Inflammatory macrophage treated with lipopolysaccharide for 1 hour (primary cell): ENCODE measurements around the gene VPS51.
A peak's percentile ranks its signal among the peaks of the same experiment; 100 is the strongest.

Source experiments
- DNase-seq, 2 donors: peaks; one replicate each; pipeline ENCODE4 v3.0.0-alpha.2; 2020 to 2022

VPS51 gene

DNA sequence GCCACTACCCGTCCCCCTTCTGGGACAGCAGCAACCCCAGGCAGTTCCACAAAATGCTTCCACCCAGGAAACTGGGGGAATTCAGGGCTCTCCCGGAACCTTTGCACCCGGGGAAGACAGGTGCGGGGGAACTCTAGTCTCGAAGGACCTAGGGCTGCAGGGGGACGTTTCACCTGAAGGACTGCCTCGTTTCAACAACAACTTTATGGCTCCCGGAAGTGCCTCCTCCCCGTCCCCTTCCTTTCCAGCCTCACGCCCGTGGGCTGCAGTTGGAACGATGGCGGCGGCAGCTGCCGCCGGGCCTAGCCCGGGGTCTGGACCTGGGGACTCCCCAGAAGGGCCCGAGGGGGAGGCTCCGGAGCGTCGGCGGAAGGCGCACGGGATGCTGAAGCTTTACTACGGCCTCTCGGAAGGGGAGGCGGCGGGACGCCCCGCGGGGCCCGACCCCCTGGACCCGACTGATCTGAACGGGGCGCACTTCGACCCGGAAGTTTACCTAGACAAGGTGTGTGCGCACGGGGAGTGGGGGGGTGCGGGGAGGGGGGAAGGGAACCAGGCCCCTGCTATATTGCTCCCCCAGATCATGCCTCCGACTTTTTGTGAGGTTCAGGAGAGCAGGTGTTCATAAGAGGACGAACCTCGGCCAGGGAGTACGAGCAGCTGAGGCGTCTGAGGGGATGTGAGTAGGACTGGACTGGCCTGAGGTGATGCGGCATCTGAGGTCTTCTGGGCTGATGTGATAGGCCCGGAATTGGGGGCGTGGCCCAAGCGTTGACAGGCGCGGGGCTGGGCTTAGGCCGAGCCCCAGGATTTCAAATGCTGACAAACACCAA is at the start of gene VPS51:
Gene VPS51, plus strand, starts transcription at position 241 of the 833 bp plus-strand sequence. Its CDS starts 37 bp downstream, at position 278.
- peak; percentile 82 to 88 for DNase-seq

DNA sequence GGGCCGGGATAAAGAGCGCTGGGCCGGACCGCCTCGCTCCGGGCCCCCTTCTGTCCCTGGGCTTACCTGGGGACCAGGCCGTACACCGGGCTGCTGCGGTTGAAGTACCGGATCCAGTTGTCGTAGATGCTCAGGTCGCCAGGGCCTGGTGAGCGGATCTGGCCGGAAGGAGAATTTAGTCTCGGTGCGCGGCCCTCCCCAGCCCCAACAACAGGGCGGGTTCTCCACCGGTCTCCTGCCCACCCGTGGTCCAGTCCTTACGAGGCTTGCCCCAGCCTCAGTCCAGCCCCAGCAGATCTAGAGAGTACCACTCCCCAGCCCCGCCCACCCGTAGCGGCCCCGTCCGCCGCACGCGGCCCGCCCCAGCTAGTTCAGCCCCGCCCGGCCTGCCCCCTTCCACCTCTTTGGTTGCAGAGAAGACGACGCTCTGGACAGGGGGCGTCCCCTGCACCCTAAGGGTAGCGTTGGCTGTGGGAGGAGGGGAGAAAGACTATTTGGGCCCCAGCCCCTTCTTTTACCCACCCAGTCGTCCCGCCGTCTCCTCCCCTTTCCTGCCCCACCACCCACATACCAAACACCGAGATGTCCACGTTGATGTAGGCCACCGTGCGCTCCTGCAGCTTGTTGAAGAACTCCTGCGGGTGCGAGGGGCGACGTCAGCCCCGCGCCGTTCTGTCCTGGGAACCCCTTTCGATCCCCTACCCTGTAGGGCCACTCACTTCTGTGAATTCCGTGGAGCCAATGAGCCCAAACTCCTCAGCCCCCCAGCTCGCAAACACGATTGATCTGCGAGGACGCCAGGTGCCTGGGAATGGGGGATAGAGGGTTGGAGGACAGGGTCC is 48.2 kb upstream of the VPS51 start:
- DNase-seq, result no peak

DNA sequence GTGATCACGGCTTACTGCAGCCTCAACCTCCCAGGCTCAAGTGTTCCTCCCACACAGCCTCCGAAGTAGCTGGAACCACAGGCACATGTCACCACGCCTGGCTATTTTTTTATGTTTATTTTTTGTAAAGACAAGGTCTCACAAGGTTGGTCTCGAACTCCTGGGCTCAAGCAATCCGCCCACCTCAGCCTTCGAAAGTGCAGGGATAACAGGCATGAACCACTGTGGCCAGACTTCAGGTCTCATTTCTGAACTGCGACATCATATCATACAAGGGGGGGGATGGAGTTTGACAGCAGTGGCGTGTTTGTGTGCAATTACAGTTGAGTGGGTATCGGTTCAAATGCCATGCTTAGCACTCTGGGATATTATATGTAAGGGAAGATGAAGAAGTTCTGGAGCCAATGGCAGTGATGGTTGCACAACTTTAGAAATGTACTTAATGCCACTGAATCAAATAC is 44.6 kb upstream of the VPS51 start:
- DNase-seq, result no peak

DNA sequence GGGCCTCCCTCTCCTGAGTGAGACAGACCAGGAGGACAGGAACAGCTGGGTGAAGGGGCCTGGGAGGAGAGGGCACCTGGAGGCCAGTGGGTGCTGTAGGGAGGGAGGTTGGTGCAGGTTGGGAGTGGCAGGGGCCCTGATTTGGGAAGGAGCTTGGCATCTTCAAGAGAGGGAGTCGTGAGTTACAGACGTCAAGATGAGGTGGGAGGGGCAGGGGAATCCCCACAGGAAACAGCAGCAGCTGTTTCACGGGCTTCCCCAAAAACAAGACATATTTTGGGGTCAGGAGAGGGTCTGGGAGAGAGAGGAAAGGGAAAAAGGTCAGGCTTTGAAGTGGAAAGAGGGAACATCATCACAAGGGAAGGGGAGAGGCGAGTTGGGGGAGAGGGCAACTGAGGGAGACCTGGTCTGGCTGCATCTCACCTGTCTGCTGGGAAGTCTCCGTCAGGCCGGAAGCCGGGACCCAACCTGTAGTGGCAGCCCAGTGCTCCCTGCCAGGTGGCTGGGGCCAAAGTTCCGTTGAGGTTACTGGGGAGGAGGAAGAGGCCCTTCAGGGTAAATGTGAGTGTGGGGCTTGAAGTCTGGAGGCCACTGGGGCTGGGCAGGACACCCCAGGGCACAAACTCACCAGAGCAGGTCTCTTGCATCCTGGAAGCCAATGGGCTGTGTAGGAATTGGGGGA is 42.0 kb upstream of the VPS51 start:
- DNase-seq, result peak; percentile 23 to 27

DNA sequence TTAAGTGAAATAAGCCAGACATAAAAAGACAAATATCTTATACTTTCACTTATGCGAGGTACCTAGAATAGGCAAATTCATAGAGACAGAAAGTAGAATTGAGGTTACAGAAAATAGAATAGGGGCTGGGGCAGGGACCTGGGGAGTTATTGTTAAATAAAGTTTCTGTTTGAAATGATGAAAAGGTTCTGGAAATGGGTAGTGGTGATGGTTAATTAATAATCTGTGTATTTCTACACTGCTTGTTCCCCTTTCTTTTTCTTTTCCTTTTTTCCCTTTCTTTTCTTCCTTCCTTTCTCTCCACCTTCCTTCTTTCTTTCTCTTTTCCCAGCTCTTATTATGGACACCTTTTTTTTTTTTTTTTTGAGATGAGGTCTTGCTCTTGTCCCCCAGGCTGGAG is 40.5 kb upstream of the VPS51 start:
- no peak for DNase-seq

DNA sequence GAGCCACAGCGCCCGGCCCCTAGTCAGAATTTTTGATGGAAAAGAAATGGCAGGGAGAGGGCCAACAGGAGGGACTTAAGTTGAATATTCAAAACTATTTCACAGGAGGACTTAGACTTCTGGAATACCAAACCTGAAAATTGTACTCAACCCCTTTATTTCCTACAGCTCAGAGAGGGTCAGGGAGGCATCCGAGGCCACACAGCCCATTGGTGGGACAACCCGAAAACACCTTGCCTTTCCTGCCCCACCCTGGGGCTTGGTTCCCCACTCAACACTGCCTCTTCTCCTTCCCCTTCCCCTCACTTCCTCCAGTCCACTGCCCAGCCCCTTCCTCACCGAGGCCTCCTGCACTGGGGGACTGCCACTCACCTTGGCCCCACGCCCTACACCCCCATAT is 39.0 kb upstream of the VPS51 start:
- DNase-seq, result no peak

DNA sequence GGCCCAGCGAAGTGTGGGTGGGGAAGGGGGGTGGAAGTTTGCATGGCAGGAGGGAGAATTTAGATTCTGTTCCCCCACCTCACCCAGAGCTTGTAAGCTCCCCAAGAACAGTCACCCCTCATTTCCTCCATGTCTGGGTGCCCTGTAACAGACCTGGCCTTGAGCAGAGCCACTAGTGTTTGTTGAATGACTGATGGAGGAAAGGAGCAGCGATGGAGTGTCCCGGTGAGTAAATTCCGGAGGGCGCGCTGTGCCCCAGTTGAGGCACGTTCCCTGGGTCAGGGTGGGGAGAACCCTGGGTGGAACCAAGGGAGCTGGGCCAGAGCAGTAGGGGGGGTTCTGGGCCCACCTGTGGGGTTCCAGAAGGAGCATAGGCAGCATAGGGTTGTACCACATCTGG is 38.5 kb upstream of the VPS51 start:
- DNase-seq, result no peak

DNA sequence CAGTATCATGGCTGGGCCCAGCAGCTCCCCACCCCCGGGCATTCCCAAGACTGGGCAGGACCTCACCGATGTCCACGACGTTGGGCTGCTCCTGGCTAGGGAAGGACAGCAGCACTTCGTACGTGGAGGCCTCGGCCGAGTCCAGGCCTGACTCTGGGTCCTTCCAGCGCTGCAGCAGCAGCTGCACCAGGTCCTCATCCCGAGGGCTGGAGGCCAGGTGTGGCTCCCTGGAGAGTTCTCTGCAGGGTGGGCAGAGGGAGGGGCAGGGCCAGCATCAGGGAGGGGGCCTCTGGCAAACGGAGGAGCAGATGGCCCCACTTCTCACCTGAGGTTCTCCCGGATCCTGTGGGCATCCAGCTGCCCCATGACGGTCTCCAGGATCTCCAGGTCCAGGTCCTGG is 38.0 kb upstream of the VPS51 start:
- no peak for DNase-seq

DNA sequence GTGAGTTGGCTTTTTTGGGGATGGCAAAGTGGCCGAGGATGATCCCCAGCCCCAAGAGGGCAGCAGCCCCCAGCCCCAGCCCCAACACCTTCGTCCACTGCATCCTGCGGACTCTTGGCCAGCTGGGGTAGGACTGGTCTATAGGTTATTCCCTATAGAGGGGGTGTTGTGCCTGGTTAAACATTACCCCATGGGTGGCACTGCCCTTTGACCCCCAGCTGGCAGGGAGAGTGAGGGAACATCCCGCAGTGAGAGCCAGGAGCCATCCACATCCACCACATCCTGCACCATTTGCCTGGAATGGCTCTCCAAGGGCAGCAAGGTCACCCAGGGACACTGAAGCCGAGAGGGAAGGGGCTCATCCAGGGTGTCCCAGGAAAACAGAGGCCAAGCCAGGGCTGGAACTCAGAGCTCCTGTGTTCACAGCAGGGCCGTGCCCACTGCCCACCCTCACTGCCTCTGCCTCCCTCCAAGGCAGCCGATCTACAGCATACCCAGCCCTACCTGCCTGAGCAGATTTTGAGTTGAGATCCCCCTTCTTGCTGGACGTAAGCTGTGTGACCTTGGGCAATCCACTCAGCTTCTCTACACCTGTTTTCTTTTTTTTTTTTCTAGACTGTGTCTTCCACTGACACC is 37.5 kb upstream of the VPS51 start, which contains the start of gene NAALADL1:
Gene NAALADL1, minus strand, starts transcription at position 135 of the 636 bp plus-strand sequence. Its CDS starts 32 bp downstream, at position 103.
- DNase-seq, result no peak

DNA sequence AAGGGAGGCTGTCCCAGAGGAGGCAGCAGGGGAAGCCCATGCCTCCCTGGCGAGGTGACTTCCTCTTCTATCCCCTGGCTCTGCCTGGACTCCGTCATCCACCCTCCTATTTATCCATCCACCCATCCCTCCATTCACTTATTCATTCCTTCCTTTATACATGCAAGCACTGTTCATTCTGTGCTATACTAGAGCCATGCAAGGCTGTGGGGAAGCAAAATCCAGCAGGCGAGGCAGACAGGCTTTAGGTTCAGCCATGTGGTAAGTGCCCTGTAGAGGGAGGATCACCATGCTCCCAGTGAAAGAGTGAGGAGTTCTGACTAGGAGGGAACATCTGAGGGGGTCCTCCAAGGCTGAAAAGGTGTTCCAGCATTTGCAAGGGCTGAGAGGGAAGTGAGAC is 36.5 kb upstream of the VPS51 start:
- DNase-seq, result no peak

DNA sequence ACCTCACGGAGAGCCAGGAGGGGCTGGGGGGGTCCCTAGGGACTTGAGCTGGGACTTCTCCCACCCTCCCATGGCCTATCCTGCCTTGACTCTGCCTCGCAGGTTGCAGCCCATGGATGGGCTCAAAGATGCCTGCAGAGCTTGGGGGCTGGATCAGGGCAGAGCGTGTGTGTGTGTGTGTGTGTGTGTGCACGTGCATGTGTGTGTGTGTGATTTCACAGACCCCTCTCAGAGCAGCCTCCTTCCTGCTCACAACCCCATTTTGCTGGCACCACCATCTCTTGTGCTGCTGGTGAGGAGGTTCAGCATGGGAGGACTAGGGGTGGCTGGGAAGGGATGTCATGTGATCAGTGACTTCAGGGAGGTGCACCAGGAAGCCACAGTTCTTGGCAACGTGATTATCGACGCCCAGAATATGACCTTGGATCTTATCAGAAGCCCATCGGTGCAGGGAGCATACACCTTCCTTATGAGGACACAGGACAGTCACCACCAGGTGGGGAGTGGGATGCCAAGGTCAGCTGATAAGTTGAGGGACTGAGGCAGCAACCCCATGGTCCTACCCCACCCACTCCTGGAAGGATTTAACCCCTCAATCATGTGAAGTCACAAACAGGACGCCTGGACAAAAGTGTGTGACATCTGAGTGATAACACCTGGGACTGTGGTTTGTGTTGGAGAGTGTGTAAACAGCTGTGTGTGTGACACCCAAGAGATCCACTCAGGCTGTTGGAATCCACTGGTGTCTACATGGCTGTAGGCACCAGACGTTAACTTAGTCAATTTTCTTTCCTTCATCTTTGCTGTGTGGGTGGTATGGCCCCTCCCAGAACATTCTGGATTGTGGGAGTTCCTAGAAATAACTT is 35.8 kb upstream of the VPS51 start:
- DNase-seq, result no peak

DNA sequence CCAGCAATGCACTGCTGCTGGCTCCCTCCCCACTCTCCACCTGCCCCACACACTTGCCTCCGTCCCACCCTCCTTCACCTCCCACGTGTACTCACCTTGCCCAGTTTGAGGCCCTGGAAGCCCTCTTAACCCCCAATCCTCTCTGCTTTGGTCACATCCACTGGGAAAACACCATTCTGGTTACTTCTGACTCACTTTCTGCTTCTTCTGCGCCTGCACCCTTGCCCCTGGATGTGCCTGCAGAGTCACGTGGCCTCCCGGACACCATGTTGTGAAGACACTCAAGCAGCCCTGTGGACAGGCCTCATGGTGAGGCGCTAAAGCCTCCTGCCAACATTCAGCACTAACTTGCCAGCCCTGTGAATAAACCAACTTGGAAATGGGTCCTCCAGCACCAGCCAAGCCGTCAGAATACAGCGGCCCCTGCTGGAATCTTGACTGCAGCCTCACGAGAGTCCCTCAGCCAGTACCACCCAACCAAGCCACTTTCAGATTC is 35.1 kb upstream of the VPS51 start:
- DNase-seq, result no peak

DNA sequence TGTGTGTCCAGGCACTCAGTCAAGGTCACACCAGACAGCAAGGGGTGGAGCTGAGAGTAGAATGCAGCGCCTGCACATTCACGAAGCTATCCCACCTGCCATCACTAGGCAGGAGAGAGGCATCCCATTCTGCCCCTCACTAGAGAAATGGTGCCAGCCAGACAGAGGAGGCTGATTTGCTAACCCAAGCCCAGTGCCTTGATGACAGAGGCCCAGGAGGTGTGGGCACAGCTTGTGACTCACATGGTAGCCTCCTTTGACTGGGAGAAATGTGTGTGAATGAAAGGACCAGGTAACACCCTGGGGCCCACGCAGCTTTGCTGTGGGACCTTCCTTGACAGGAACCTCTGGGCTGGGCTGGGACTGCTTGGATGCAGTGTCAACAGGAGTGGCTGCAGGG is 32.5 kb upstream of the VPS51 start:
- no peak for DNase-seq

DNA sequence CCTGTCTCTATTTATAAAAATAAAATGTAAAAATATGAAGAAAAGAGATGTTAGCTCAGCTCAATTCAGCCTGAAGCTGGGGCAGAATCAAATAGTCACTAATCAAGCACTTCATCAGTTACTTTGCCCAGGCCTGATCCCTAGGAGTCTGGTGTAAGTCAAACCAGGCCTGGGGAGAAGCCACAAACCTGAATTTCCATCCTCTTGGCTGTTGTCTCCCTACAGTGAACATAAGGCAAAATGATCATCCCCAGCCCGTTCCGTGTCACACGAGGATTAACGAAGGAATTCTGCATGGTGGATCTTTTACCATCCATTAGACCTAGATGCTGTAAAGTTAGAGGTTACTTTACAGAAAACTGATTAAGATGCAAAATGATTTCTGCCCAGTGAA is 31.2 kb upstream of the VPS51 start:
- DNase-seq, result no peak

DNA sequence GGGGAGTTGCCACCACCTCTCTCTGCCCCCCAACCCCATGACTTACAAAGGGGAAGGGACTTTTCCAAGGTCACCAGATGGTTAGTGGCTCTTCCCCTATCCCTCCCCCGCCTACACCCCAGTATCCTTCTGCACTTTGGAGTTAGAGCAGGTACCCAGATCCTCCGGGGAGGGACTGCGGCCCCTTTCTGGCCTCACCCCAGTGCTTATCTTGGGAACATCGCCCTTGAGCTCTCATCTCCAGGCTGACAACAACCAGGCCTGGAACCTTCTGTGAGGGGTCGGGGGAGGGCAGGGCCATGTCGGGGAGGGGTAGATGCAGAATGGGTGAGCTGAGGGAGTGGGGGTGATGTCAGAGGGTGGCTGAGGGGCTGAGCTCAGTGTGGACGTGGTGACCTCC is 30.2 kb upstream of the VPS51 start:
- DNase-seq, result peak in 1 of 2 donors; percentile 51

DNA sequence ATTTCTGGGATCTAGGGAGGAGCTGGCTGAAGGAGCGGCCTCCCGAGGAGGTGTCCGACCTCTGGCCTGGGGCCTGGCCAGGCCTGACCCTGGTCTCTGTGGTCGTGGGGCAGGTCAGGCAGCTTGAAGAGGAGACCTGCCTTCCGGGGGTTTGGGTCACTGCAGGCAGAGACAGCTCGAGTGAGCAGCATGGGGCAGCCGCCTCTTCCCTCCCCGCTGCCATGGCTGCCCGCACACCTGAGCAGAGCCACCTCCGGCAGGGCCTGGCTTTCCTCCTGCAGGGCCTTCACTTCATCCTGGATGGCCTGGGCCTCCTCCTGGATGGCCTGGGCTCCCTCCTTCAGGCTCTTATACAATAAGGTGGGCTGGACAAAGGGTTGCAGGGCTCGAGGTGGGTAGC is 29.7 kb upstream of the VPS51 start:
- DNase-seq, result no peak

DNA sequence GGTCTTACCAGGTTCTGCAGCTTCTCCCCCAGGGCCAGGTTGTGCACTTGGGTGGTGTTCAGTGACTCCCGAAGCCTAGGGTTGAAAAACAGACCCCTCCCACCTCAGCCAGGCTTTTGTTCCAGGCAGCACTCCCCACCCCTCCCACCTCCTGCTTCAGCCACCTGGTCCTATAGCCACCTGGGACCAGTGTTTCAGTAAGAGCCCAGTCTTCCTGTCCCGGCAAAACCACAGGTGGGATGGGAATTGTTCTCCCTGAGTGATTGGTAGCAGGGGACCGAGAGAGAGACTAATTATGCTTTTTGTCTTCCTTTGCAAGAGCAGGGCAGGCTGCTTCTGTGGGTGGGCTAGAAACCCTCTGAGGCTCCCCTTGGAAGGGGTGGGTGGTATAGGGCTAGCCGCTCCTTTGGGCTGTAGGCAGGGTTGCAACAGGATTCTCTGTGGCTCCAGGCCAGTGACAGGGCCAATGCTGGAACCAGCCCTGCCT is 29.2 kb upstream of the VPS51 start:
- no peak for DNase-seq

DNA sequence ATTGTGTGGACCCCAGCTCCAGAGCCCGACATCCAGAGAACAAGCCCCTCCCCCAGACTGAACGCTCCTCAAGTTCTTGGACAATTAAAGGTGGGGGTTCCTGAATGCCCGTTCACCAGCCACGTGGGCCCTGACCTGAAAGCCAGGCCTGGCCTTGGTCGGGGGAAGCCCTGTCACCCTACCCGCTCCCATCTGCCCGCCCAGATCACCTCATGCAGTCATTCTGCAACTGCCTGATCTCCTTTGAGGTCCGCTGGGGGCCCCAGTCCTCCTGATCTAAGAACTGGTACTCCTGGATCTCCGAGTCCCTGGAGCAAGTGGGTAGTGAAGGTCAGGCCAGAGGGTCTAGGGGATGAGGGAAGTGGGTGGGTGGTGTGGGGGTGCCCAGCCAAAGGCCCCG is 28.6 kb upstream of the VPS51 start:
- DNase-seq, result no peak

DNA sequence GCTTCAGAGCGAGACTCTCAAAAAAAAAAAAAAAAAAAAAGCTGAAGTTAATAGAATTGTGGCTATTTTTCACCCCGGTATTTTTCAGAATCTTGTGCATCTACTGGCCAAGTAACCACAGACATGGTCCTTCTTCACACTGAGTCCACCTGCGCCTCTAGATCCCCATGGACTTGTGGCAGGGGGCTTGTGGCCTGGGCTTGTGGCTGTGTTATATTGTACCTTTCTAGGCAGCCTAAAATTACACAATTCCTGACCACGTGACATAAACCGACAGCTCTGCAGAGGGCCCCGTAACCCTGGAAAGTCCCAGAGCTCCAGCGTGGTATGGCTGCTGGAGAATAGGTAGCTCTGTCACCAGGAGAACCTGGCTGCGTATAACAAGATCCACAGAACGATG is 26.8 kb upstream of the VPS51 start:
- DNase-seq, result peak in 1 of 2 donors; percentile 50

DNA sequence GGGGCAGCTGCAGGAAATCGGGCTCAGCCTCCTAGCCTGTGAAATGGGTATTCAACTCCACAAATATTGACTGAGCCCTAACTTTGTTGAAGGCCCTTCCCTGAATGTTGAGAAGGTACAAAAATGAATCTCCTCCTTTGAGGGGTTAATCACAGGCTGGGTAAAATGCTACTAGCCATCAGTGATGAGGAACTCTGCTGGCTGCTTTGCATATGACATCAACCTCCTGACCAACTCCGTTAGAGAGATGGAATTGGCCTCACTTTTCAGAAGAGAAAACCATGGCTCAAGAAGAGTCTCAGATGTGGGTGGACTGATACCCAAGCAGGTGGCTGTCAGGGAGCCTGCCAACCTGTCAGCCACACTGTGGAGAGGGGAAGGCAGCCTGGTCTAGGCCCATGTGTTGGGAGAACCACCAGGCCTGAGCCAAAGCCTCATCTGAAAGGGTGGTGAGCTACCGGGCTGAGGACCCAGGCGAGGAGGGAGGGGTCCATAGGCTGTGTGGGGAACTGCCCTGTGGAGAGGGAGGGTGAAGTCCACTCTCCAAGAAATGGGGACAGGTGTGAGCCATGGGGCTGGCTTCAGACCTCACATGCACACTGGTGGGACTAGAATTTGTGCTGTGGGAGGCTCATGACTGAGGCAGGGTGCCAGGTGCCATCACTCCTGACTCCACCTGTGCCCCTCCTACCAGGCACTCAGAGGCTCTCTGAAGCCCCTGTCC is 23.9 kb upstream of the VPS51 start:
- DNase-seq, result peak; percentile 33 to 36

DNA sequence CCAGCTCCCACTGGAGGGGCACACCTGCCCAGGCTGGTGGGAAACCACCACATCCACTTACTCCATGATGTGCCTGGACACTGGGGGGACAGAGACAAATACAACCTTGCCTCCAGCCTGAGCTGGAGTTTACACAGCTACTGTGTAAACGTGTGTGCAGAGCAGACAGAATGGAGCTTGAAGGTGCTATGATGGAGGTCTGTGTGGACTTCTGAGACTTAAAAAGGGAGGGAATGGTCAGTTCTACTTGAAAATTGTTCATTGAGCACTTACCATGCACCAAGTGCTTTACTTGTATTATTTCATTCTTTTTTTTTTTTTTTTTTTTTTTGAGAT is 23.4 kb upstream of the VPS51 start:
- DNase-seq, result no peak
